GM19351 (cell line): ENCODE data around the gene PELI3.
"Not testable (repeated sequence)": the region's sequence is repeated elsewhere in the genome, so short reads cannot be mapped to it uniquely, and the experiment has no call there.

ENCODE experiments used
- ATAC-seq: cut with Tn5 transposase; IDR thresholded peaks from one replicate; pipeline ENCODE4 v1.9.1; 2021; ENCODE audit warnings: mild to moderate bottlenecking, moderate library complexity; ENCODE audit not compliant: unreplicated experiment

PELI3 gene, protein sequence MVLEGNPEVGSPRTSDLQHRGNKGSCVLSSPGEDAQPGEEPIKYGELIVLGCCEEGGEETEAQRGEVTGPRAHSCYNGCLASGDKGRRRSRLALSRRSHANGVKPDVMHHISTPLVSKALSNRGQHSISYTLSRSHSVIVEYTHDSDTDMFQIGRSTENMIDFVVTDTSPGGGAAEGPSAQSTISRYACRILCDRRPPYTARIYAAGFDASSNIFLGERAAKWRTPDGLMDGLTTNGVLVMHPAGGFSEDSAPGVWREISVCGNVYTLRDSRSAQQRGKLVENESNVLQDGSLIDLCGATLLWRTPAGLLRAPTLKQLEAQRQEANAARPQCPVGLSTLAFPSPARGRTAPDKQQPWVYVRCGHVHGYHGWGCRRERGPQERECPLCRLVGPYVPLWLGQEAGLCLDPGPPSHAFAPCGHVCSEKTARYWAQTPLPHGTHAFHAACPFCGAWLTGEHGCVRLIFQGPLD

DNA sequence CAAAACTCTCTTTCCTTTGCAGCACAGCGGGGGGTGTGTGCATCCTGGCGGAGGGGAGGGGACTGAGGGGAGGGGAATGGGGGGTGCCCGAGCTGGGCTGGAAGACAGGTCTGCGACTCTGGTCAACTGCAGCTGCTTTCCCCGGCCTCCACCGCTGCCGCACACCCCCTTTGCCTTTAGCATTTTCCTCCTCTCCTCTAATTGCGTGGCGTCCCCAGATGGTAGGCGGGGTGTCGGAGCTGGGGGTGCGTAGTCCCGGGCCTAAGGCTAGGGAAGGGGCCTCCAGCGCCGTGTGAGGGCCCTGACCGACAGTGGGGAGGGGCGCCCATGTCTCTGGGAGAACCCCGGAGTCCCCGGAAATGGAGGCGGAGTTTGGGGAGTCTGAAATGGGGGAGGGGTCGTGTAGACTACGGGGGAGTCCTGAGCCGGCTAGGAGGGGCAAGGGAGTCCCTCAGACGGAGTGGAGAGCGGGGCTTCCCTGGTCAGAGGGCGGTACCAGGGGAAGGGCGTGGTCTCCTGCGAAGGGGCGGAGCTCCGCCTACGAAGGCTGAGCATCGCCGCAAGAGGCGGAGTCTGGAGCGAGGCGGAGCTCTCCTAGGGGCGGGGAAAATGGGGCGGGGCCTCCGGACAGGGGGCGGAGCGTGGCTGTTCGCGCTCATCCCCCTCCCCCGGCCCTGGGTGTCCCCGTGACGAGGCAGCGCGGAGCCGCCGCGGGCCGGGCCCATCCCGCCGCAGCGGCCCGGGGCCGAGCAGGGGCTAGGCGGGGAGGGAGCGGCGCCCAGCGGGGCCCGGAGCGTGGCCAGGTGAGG lies at the start of gene PELI3:
Gene PELI3 (plus strand): TSS at position 681 of the 809 bp plus-strand sequence. CDS start 1,224 bp downstream, outside the sequence.
- peak; percentile 78 for ATAC-seq

DNA sequence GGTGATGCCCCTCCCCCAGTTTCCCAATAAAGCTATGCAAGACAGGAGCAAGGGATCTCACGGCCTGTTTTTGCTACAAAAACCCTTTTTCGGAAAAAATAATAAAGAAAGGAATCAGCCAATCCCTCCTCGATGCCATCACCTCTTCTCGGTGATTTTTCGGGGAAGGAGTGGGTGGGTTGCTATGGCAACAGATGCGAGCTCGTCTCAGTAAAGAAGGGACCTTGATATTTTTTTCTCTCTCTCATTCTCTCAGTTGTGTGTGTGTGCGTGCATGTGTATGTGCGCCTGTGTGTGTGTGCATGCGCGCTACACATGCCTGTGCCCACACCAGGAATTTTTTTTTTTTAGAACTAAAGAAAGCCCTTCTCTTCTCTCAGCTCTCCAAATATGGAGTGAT lies 49.7 kb upstream of the PELI3 start:
- no peak for ATAC-seq

DNA sequence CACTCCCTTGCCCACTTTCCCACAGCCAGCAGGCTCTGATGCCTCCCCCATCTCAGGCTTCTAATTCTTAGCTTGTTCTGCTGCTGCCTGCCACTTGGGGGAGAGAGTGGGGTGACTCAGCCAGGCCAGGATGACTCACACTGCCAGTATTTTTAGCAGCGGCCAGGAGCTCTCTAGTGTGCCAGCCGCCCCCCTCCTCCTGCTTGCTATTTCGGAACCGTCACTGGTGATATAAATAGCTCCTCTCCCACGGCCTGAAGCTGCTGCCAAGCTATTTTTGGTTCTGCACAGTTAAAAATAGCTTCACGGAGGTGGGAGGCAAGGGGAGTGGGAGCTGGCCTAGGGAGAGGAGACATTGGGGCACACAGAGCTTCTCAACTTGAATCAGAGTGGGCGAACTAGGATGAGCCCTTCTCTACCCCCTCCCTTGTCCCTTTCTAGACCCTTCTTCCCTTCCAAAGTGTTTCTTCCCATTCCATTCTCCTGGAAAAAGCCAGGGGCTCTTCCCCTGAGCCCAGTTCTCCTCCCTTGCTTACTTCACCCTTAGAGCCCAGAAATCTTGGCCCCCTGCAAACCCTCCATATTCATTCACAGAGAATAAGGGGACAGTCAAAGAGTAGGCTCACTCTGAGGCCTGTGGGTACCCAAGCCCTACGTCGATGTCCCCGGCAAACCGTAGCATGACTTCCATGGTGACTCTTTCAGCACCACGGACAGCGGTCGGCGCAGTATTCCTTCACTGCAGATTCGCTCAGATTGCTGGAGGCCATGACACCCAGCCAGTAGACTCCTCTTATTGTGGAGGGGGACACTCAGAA lies 48.3 kb upstream of the PELI3 start:
- ATAC-seq: no peak

DNA sequence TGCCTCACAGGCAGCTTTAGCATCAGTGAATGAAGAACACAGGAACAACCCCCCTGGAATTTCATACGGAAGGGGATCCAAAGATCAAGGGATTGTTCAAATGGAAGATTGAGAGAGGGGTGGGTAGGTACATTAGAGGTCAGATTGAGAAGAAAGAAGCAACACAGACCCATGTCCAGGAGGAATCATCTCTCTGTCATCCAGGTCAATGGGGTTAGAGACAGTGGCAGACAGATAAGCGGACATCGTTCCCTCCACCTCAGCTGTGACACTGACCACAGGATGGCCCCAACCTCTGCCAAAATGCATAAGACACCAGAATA lies 47.8 kb upstream of the PELI3 start:
- no peak for ATAC-seq

DNA sequence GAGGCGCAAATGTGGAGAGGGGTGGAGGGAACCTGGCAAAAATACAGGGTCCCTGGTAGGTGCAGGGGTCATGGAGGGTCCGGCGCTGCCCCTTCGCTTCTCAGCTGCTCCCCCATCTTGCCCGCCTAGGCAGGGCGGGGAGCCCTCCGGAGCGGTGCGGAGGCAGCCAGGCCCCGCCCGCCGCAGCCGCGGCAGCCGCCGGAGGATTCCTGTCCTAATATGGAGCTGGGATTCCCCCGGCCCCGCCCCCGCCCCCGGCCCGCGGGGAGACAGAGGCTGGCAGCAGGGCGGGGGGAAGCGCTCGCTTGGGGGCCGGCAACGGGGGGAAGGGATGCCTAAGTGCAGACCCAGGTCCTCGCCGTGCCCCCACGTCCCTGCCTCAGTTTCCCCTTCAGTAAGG lies 46.9 kb upstream of the PELI3 start:
- no peak for ATAC-seq

DNA sequence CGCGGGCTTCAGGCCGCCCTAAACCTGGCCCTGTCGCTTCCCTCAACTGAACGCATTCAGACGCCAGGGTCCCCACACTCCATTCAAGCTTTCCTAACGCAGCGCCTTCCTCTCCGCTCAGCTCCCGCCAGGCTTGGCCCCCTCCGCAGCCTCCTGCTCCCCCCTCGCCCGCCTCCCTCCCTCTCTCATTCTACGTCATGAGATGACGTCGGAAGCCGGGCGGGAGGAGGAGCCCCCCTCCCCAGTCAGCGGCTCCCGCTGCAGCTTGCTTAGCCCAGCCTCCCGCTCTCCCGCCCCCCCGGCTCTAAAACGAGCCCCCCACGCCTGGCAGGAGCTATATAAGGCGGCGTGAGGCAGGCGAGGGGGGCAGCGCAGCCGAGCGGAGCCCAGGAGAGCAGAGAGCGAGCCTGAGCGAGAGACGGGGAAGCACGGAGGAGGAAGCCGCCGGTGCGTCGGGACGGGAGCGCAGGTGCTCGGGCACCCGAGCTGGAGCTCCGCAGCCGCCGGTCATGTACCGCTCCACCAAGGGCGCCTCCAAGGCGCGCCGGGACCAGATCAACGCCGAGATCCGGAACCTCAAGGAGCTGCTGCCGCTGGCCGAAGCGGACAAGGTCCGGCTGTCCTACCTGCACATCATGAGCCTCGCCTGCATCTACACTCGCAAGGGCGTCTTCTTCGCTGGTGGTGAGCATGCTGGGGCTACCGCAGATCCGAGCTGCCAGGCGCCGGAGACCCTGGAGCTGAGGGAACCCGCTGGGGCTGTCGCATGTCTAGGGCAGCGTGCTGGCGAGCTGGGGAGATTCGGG lies 45.8 kb upstream of the PELI3 start, which contains the start of gene NPAS4:
Gene NPAS4 (plus strand): TSS at position 365 of the 806 bp plus-strand sequence. CDS start 145 bp downstream, at position 510.
- no peak for ATAC-seq

DNA sequence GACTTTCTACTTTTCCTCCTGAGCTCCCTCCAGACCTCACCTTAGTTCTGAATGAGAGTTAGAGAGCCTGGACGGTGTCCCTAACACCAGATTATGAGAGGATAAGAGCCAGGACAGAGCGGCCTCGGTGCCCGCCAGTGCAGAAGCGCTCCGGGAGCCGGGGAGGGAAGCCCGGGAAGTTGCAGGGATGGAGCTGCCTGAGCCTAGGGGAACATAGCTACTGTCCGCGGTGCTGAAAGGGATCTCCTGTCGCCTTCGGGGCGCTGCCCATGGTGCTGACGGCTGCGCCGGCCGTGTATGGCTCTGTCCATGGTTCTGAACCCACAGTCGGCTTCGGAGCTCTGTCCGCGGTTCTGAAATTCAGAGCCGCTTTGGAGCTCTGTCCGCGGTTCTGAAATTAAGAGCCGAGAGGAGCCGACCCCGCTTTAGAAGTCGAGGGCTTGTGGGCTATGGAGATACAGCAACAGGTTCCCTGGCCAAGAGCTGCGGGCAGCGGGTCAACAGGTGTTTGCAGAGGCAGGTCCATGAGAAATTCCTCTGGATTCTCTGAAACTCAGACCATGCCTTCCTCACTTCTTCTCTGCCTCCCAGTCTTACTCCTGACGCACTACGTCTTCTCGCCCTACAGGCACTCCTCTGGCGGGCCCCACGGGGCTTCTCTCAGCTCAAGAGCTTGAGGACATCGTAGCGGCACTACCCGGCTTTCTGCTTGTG lies 45.1 kb upstream of the PELI3 start:
- ATAC-seq: no peak

DNA sequence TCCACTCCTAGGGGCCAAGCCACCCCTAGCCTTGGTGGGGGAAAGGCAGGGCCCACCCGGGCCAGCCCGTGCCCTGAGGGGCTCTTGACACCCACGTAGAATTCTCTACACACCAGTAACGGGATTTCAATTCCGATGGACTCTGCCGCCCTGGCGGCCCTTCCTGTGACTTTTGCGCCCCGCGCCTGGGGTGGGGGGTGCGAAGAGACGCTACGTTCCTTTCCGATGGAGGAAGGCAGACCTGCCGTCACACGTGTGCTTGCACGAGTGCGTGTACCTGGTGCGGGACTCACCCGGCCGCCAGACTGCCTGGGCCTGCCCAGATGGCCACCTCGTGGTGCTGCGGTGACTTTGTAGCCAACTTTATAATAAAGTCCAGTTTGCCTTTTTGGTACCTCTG lies 40.4 kb upstream of the PELI3 start:
- no peak for ATAC-seq

DNA sequence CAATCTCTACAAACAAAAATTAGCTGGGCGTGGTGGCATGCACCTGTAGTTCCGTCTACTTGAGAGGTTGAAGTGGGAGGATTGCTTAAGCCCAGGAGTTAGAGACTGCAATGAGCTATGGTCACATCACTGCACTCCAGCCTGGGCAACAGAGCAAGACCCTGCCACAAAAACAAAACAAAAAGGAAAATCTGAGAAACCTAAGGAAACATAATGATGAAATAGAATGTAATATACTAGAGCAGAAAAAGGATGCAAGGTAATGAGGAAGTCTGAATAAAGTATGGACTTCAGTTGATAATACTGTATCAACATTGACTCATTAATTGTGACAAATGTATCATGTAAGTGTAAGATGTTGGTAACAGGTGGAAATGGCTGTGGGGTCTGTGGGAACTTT lies 37.8 kb upstream of the PELI3 start:
- no peak for ATAC-seq

DNA sequence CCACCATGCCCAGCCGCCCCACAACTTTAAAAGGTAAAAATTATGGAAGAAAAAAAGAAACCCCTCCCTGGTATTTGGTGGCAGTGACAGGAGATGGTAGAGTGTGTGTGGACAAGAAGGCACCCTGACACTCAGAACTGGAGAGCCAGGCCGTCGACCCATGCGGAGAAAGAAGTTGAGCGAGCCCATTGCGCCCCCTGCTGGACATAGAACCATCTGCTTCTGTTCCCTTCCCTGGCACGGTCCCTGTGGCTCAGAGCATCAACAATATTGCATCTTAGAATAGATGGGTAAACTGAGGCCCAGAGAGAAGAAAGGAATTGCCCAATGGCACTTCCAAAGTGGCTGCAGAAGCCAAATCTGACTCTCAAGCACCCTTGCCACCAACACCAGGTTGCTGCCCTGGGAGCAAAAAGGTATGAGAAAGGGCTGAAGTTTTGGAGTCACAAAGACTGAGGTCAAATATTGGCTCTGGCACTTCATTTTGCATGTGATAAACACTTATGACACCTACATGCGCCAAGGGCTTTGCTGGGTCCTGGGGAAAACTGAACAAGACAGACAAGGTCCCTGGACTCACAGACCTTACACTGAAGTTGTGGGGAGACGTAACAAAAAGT lies 36.6 kb upstream of the PELI3 start:
- ATAC-seq: no peak

DNA sequence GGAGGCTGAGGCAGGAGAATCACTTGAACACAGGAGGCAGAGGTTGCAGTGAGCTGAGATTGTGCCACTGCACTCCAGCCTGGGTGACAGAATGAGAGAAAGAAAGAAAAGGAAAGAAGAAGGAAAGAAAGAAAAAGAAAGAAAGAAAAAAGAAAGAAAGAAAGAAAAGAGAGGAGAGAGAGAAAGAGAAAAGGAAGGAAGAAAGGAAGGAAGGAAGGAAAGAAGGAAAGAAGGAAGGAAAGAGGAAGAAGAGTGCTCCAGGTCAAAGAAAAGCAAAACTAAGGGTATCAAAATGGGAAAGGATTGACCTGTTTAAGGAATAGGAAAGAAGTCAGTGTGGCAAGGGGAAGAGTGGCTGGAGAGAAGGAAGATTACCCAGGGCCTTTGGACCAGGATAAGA lies 35.4 kb upstream of the PELI3 start:
- not testable (repeated sequence) for ATAC-seq

DNA sequence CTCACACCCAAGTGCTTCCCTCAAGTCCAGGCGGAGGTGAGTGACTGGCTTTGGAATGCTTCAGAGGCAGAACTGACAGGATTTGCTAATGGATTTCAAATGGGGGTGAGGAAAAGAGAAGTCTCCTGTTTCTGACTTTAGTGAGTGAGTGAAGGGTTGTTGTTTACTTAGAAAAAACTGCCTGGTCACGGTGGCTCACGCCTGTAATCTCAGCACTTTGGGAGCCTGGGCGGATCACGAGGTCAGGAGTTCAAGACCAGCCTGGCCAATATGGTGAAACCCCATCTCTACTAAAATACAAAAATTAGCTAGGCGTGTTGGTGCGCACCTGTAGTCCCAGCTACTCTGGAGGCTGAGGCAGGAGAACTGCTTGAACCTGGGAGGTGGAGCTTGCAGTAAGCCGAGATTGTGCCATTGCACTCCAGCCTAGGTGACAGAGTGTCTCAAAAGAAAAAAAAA lies 34.8 kb upstream of the PELI3 start:
- not testable (repeated sequence) for ATAC-seq

DNA sequence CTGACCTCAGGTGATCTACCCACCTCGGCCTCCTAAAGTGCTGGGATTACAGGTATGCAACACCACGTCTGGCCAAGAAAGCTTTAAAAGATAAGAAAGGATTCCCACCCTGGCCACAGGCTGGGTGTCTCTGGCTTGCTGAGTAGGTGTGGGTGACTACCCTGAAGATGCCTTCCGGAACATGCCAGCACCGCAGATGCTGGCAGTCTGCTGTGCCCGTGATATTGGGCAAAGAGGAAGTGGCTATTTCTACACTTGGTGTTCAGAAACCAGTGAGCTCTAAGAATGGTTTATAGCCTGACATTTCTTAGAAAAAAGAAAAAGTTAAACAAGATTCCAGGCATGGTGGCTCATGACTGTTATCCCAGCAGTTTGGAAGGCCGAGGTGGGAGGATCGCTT lies 34.1 kb upstream of the PELI3 start:
- ATAC-seq: no peak

DNA sequence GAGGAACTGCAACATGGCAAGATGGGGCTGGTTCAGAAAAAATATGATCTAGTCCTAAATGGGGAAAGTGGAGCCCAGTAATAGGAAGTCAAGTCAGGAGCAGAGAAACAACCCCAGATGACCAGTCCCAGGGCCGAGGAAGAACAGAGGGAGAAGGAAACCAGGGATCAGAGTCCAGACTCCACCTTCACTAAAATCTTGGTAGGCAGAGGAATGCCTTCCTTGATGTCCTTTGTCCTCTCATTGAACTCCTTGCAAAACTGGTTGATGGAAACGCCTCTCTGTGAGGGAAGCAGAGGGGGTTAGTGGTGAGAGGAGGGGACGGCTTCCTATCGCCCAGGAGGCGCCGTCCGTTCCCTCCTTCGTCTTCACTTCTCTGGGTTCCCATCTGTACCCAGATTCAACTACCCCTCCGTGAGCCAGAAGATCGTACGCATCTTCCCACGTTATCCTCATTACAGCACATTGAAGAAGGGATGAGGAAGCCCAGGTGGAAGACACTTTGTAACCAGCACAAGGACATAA lies 28.7 kb upstream of the PELI3 start:
- ATAC-seq: no peak

DNA sequence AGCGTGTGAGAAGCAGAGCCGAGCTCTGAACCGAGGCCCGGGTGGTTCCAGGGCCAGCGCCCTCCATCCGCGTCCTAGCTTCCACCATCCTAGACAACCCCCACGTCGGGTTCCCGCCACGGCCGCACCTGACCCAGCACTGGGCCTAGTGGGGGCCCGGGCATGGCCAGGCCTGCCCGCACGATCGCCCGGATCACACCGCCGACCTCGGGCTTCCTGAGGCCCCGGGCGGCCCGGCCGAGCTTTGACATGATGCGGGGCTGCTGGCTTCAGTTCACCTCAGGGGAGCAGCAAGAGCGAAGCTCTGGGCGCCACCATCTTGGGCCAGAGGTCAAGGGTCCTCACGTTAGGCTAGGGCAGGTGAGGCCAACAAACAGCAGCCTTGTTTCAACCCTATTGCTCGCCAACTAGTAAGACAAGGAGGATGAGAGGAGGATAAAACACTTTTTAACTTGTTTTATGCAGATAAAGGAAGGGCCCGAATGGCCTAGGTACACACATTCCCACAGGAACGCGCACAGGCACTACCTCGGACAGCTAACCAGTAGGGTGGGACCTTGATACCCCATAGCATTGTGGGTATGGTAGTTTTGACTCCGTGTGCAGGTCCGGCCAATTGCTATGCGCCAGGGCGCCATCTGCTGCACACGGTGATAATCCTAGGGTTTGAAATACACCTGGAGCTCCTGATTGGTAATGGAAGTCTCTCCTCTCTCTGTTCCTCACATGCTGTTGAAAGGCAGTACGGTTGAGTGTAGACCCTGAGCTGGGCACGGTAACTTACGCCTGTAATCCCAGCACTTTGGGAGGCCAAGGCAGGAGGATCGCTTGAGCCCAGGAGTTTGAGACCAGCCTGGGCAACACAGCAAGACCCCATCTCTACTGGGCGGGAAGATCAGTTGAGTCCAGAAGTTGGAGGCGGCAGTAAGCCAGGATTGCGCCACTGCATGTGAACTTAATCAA lies 27.9 kb upstream of the PELI3 start, which contains the start of gene MRPL11:
Gene MRPL11 (minus strand): TSS at position 345 of the 963 bp plus-strand sequence. CDS start 94 bp downstream, at position 251.
- peak; percentile 93 for ATAC-seq

DNA sequence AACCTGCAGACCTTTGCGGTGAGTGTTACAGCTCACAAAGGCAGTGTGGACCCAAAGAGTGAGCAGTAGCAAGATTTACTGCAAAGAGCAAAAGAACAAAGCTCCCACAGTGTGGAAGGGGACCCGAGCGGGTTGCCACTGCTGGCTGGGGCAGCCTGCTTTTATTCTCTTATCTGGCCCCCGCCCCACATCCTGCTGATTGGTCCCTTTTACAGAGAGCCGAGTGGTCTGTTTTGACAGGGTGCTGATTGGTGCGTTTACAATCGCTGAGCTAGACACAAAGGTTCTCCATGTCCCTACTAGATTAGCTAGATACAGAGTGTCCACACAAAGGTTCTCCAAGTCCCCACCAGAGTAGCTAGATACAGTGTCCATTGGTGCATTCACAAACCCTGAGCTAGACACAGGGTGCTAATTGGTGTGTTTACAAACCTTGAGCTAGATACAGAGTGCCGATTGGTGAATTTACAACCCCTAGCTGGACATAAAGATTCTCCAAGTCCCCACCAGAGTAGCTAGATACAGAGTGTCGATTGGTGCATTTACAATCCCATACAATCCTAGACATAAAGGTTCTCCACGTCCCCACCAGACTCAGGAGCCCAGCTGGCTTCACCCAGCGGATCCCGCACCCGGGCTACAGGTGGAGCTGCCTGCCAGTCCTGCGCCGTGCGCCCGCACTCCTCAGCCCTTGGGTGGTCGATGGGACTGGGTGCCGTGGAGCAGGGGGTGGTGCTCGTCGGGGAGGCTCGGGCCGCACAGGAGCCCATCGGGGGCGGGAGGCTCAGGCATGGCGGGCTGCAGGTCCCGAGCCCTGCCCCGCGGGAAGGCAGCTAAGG lies 26.4 kb upstream of the PELI3 start:
- not testable (repeated sequence) for ATAC-seq

DNA sequence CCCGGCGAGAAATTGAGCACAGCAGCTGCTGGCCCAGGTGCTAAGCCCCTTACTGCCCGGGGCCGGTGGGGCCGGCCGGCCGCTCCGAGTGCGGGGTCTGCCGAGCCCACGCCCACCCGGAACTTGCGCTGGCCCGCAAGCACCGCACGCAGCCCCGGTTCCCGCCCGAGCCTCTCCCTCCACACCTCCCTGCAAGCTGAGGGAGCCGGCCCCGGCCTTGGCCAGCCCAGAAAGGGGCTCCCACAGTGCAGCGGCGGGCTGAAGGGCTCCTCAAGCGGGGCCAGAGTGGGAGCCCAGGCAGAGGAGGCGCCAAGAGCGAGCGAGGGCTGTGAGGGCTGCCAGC lies 25.8 kb upstream of the PELI3 start:
- ATAC-seq: not testable (repeated sequence)
